ENCODE results near the gene YTHDF2. TPM values are rescaled to one million over a fixed set of nuclear protein-coding genes. Genes with fewer than 3 reads are reported as not detected.

YTHDF2 gene
- total and polyA plus RNA-seq, 9 of the 15 experiments (the other 6 are each of a cell fraction or from before 2014, with no cell fraction given), result 41.0 to 111 (median 83.3) TPM

- TF ChIP-seq TAF7 (tag; IDR thresholded peaks at IDR 0.05) (peak; percentile 80), ZNF408 (CRISPR knock-in tag; IDR thresholded peaks at IDR 0.05; ENCODE audit: low read depth) (peak; percentile 94; the same call in 1 of the 2 replicates), NFRKB (IDR thresholded peaks at IDR 0.05; ENCODE audit: low read depth) (peak; percentile 92), ZNF124 (CRISPR knock-in tag; IDR thresholded peaks at IDR 0.05) (0 out of 2 replicates have a peak, but pooled peaks have one; percentile 66), ZNF780A (CRISPR knock-in tag; IDR thresholded peaks at IDR 0.05) (no peak), ELF4 (CRISPR knock-in tag; IDR thresholded peaks at IDR 0.05) (no peak), ZBED1 (IDR thresholded peaks at IDR 0.05) (no peak; the same call in 1 of the 2 replicates), PHF20 (IDR thresholded peaks at IDR 0.05; ENCODE audit: partially characterized antibody) (peak; percentile 93), JUNB (CRISPR knock-in tag; conservative IDR thresholded peaks at IDR 0.05) (no peak), ZNF785 (CRISPR knock-in tag; IDR thresholded peaks at IDR 0.05) (no peak), PML (IDR thresholded peaks at IDR 0.05; ENCODE audit: low read length) (peak; percentile 51; the same call in 1 of the 2 replicates), ZKSCAN8 (CRISPR knock-in tag; IDR thresholded peaks at IDR 0.05) (no peak; the same call in 1 of the 2 replicates), GTF2B (IDR thresholded peaks at IDR 0.05; ENCODE audit: extremely low read depth, insufficient read length) (no peak), ZNF583 (CRISPR knock-in tag; IDR thresholded peaks at IDR 0.05) (no peak), ZBTB2 (IDR thresholded peaks at IDR 0.05) (peak; percentile 88), NR4A1 (CRISPR knock-in tag; IDR thresholded peaks at IDR 0.05) (no peak), NR4A1 (tag; IDR thresholded peaks at IDR 0.05) (peak; percentile 82), ZNF232 (CRISPR knock-in tag; IDR thresholded peaks at IDR 0.05) (peak; percentile 80), NEUROD1 (IDR thresholded peaks at IDR 0.05; ENCODE audit: borderline replicate concordance, low read depth, low read length, partially characterized antibody) (no peak), LCOR (CRISPR knock-in tag; IDR thresholded peaks at IDR 0.05) (peak; percentile 99), SPI1 (IDR thresholded peaks at IDR 0.05; ENCODE audit: borderline replicate concordance, low read depth, low read length) (peak; percentile 41; the same call in 1 of the 2 replicates), NFIX (CRISPR knock-in tag; IDR thresholded peaks at IDR 0.05; ENCODE audit: low read depth) (no peak), NR2C2 (CRISPR knock-in tag; IDR thresholded peaks at IDR 0.05) (peak; percentile 84), NR2C2 (tag; IDR thresholded peaks at IDR 0.05) (peak; percentile 88), ZNF165 (CRISPR knock-in tag; IDR thresholded peaks at IDR 0.05; ENCODE audit: borderline replicate concordance) (no peak), ETV6 (IDR thresholded peaks at IDR 0.05; ENCODE audit: borderline replicate concordance in 1 of 2, low read depth in 2 of 2, low read length in 1 of 2) (peak; percentile 15 to 43; a peak in 2 of 4 replicates), ETV6 (CRISPR knock-in tag; IDR thresholded peaks at IDR 0.05; ENCODE audit: borderline replicate concordance) (0 out of 2 replicates have a peak, but pooled peaks have one; percentile 52)
- TF ChIP-seq, protein P1, sequence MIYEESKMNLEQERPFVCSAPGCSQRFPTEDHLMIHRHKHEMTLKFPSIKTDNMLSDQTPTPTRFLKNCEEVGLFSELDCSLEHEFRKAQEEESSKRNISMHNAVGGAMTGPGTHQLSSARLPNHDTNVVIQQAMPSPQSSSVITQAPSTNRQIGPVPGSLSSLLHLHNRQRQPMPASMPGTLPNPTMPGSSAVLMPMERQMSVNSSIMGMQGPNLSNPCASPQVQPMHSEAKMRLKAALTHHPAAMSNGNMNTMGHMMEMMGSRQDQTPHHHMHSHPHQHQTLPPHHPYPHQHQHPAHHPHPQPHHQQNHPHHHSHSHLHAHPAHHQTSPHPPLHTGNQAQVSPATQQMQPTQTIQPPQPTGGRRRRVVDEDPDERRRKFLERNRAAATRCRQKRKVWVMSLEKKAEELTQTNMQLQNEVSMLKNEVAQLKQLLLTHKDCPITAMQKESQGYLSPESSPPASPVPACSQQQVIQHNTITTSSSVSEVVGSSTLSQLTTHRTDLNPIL (CRISPR knock-in tag; IDR thresholded peaks at IDR 0.05), result no peak
Measured at GRCh38 chr1:28736450-28737306, at the start of gene YTHDF2 (continued).
